HG02938 (cell line): ENCODE results near the gene DYNC1H1.

Source experiments
- ATAC-seq: cut with Tn5 transposase; IDR thresholded peaks from one replicate; pipeline ENCODE4 v1.9.1; 2021; ENCODE audit warnings: mild to moderate bottlenecking, moderate library complexity; ENCODE audit not compliant: unreplicated experiment

The DYNC1H1 gene

DNA sequence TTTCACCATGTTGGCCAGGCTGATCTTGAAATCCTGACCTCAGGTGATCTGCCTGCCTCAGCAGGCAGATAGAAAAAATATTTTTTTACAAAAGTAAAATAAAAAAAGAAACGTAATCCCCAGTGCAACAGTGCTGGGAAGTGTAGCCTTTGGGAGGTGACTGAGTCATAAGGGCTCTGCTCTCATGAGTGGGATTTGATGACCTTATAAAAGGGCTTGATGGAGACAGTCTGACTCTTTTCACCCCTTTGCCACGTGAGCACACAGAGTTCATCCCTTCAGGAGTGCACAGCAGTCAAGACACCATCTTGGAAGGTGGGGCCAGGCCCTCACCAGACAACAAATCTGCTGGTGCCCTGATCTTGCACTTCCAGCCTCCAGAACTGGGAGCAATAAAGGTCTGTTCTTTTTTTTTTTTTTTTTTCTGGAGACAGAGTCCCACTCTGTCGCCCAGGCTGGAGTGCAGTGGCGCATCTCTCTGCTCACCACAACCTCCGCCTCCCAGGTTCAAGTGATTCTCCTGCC lies 24.7 kb upstream of the DYNC1H1 start:
- no peak for ATAC-seq

DNA sequence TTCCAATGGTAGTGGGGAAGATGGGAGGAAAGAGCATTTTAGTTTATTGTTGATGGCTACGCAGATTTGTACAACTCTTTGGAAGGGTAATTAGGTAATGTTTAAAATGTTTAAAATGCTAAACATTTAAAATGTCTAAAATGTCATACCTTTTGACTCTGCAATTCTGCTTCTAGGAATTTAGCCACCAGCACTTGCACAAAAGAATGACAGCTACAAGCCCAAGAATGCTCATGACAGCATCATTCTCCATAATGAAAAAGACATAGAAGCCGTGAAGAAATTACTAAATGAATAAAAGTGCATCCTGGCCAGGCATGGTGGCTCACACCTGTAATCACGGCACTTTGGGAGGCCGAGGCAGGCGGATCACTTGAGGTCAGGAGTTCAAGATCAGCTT lies 19.9 kb upstream of the DYNC1H1 start:
- no peak for ATAC-seq

DNA sequence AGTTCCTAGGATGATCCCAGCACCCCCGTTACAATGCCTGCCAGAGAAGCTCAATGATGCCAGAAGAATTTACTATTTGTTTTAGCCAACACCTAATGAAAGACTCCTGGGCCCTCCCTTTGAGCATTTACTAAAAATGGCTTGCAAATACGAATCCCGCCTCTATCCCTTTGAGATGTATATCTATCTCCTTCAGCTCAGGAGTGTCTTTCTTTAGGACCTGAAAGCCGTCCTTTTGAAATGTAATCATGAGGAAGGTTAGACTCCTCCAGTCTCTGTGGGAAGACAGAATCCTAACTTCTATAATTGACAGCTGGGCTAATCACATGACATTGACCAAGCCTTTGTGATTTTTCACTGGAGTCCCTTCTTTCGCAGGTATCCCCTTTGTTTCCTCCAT lies 19.2 kb upstream of the DYNC1H1 start:
- ATAC-seq = no peak

DNA sequence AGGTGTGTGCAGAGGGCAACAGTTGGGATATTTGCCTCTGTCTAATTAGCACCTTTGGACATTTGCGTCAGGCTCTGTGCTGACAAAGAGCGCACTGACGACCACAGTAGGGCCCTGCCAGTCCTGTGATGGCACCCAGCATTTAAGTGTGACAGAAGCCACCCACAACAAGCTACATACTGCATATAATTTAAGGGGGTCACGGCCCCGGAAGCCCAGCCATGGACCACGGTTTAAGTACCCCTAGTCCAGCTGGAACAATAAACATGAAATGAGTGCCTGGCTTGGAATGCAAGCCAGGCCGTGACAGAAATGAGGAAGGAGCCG lies 16.8 kb upstream of the DYNC1H1 start:
- ATAC-seq = peak; percentile 16

DNA sequence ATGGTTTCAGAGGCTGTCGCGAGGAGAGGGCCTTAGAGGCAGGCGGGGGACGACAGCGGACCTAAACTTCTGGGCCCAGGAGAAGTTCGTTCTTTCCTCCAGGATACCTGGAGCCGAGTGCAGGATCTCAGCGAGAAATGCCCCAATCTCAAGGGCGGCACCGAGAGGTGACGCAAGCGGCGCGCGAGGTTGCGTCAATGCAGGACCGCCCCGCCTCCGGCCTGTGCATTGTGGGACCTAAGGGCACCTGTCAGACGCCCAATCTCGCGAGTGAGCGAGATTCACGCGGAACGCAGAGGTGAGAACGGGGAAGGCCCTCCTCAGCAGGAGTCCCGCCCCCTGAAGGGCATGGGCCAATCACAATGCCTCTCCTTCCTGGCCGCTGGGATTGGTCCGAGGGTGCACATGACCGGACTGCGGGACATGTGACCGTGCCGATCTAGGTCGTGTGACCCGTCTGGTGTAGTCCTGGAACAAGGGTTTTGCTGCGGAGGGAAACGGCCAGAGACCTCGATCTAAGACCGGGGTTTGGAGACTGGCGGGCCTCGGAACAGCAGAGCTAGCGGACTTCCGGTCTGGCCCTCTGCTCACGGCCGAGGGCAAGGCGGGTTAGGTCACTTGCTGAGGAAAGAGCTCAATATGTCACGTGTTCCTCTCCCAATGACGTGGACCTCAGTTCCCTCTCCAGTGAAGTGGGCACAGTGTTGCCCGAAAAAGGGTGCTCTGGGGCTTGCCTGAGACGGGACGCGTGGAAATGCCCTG lies 16.3 kb upstream of the DYNC1H1 start:
- peak; percentile 94 for ATAC-seq

DNA sequence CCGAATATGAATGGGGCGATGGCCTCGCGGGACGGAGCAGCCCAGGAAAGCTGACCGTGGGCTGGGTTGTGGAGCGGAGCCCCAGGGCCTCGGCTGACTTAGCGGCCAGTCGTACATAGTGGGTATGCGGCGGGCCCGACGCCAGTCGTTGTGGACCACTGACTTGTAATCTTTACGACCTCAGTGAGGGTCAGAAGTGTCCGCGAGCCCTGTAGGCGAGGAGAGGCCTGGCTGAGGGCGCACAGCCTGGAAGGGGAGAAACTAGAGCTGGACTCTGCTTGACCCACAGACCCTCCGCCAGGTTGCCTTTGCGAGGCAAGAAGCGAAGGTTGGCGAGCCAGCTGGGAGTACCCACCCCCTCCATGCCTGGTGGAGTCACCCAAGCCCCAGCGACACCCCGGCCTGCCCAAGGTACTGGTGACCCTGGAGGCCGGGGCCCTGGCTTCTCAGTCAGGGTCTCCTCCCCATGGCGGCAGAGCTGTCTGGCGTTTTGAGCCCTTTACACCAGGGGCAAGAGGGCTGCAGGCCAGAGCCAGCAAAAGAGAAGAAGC lies 15.6 kb upstream of the DYNC1H1 start:
- peak; percentile 12 for ATAC-seq

DNA sequence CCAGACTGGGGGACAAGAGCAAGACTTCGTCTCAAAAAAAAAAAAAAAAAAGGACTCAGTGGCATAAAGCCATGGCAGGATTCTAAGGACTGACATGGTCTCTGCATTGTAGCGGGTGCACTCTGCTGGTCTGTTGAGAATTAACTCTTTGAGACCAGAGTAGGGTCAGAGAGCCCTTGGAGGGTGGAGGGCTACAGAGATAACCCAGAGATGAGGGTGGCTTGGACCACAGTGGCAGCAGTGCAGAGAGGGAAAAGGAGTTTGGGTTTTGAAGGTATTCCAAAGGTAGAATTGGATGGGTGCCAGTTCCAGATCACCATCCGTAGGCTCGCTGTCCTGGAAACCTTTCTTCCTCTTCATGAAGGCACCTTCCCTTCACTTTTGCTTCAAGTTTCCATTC lies 14.3 kb upstream of the DYNC1H1 start:
- ATAC-seq = no peak

DNA sequence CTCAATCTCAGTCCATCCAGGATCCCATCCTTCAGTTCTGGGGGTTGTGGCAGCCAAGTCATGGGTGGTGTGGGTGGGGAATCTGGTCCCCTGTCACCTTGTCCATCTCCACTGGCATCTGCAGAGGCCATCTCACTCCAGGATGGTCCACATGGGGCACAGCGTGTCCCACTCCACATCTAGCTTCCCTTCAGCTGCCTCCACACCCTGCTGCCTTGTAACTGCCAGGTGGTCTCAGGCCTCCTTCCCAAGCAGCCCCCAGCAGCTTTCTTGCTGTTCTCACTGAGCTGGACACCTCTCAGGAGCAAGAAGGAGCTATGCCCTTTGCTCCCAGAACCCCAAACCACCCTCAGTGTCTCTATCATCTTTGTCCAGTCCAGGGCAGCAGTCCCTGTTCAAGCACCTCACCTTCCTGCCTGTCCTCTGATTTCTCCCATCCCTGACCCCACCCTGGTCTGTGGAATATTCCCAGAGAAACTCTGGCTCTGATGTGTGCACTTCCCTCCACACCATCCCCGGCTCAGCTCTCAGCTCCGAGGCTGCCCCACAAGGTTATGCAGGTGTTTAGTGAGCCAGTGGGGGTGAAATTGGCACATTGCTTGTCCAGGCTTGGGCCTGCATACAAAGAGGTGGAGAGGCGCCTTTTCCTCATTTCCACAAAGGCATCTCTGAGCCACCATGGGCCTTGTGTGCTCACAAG lies 13.7 kb upstream of the DYNC1H1 start:
- ATAC-seq = no peak

DNA sequence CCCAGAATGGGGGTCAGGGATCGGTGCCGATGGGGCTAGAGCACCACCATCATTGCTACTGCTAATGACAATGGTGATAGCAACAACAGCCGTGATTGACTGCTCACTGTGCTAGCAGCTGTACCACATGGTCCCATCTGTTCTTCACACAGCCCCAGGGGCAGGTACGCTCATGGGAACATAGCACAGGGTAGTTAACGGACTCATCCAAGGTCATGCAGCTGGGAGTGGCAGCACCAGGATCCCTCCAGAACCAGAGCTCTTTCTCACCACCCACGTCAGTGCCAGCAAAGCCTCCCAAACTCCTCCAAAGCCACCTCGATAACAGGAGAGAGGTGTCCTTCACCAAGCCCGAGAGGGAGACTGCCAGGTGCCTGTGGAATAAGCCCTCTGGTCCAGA lies 11.2 kb upstream of the DYNC1H1 start:
- no peak for ATAC-seq

DNA sequence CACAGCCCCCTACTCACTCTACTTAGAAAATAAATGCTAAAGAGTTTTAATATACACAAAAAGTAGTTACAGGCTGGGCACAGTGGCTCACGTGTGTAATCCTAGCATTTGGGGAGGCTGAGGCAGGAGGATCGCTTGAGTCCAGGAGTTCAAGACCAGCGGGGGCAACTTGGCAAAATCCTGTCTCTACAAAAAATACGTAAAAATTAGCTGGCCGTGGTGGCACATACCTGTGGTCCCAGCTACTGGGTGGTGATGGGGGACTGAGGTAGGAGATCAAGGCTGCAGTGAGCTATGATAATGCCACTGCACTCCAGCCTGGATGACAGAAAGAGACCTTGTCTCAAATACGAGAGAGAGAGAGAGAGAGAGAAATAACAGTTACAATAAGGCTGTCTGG lies 9.9 kb upstream of the DYNC1H1 start:
- no peak for ATAC-seq

DNA sequence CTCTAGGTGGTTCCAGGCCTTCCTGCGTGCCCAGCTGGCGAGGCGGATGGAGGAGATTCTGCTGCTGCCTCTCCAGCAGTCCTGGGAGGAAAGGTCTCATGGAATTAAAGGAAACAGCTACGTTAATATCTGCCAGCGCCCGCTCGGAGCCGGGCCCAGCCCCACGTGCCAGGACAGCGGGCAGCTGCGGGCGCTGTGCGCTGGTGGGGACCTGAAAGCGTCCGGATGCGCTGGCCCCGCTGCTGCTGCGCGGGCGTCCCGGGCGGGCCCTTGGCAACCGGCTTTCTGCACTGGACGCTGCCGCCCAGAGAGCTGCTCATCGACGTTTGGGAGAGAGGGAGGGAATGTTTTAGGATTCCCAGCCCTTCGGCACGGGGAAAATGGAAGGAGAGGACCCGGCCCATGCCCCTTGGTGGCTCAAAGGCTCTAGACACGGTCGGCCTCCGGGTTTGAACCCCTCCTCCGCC lies 8.6 kb upstream of the DYNC1H1 start:
- ATAC-seq = no peak

DNA sequence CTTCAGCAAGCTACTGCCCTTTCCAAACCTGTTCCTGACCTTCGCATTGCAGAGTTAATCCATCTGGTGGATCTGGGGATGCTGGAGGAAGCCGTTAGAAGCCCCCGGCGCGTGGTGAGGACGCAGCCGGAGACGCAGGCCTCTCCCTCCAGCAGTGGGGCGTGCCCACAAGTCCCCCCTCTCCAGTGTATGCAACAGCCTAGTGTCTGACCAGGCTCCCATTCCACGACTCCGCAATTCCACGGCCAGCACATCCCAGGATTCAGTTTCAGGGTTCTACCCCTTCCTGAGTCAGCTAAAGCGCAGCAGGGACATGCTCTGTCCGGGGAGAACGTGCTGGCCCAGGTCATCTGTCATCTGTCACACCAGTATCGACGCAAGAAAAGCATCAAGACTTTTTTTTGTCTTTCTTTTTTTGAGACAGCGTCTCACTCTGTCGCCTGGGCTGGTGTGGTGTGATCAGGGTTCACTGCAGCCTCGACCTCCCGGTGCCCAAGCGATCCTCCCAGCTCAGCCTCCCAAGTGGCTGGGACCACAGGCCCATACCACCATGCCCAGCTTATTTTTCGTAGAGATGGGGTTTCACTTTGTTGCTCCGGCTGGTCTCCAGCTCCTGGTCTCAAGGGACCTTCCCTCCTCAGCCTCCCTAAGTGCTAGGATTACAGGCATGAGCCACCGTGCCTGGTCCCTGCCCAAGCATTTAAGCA lies 8.0 kb upstream of the DYNC1H1 start:
- no peak for ATAC-seq

DNA sequence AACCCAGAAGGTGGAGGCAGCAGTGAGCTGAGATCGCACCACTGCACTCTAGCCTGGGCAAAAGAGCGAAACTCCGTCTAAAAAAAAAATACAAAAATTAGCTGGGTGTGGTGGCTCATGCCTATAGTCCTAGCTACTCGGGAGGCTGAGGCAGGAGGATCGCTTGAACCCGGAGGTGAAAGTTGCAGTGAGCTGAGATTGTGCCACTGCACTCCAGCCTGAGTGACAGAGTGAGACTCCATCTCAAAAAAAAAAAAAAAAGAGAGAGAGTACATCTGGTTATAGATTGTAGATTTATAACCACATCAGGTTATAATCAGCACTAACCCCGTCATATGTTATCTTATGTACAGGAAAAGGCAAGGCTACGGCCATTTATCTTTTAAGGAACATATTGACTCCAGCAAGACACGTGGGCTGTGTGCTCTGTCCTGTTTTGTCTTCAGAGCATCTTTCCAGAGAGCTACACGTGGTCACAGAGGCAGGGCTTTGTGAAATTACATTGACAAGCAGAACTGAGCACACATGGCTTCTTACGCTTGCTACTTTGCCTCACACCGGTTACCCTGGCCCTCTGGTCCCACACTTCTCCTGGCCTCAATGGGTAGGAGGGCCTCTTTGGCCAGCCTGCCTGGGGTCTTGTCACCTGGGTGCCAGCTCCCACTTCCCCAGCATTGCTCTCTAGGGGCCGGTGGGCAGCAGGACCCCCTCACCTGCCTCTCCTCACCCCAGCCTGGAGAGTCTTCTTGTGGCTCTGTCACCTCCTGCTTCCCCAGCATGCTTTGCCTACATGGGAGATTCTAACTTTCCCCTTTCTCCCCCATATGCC lies 6.8 kb upstream of the DYNC1H1 start:
- ATAC-seq = no peak

DNA sequence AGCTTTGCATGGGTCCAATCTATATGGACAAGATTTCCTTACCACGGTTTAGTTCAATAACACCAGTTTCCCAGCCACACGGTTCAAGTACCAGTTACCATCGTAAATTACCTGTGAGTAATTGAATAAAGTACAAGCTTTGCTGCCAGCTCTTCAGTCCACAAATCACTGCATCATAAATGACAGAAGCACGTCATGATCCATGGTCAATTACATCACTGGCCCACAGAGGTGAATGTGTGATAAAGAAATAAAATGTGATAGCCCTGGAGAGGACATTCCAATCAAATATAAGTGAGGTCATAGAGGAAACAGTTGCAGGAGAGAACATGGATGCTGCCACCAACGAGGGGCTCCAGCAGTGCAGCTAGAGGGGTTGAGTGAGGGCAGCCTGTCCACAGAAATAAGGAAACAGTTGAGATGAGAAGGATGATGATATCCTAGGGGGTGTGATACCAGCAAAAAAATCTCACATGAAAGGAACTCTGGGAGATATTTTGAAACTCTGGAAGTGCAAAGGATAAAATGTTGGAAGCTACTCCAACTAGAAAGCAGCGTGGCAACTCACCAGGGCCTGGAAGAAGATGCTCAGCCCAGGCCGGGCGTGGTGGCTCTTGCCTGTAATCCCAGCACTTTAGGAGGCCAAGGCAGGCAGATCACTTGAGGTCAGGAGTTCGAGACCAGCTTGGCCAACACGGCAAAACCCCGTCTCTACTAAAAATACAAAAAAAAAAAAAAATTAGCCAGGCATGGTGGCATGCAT lies 5.8 kb upstream of the DYNC1H1 start:
- ATAC-seq = no peak

DNA sequence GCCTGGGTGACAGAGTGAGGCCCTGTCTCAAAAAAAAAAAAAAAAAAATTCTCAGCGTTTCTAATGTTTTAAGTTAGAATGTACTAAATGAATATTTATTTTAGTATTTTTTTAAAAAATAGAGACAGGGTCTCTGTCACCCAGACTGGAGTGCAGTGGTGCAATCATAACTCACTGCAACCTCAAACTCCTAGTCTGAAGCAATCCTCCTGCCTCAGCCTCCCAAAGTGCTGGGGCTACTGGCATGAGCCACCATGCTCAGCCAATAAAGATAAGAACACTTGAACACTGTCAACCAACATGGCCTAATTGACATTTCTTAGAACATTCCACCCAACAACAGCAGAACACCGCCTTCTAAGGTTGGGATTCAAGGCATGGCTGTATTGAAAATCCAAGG lies 5.1 kb upstream of the DYNC1H1 start:
- ATAC-seq = no peak

DNA sequence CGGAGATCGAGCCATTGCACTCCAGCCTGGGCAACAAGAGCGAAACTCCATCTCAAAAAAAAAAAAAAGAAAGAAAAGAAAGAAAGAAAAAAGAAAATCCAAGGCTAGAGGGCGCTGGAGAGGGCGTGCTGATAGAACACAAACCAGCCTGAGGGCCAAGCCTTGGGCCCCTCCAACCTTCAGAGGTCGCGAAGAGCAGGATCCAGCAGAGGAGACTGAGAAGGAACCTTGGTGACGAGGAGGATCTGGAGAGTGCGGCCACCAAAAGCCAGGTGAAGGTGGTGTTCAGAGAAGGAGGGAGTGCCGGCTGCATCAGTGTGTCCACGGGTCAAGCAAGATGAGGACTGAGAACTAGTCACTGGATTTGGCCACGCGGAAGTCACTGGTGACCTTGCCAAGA lies 4.1 kb upstream of the DYNC1H1 start:
- no peak for ATAC-seq

DNA sequence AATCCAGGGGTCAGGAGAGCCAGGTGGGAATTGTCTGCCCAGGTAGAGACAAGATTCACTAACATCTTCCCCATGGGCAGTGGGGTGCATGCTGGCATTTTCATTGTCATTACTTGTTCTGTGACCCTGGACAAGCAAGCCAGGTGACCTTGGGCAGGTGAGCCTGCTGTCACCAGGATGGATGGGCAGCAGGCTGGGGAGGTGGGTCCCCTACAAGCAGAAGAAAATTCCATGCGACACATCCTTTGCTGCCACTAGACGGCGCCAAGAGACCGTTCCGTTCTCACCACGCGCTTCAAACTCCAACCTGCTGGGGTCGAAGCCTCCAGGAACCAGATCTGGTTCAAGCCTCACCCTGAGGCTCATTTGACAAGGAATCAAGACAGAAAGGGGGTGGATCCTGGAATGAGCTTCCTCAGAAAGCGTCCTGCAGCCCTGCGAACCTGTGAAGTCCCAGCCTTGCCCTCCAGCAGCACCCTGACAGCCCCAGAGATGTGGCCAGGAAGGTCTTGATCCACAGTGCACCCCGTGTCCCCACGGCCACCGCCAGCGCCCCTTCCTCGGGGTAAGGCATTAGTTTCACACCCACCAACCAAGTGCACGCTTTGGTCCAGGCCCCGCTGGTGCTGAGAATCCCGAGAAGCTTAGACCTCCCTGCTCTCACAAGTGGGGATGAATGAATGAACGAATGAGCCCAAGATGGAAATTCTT lies 3.2 kb upstream of the DYNC1H1 start:
- no peak for ATAC-seq

DNA sequence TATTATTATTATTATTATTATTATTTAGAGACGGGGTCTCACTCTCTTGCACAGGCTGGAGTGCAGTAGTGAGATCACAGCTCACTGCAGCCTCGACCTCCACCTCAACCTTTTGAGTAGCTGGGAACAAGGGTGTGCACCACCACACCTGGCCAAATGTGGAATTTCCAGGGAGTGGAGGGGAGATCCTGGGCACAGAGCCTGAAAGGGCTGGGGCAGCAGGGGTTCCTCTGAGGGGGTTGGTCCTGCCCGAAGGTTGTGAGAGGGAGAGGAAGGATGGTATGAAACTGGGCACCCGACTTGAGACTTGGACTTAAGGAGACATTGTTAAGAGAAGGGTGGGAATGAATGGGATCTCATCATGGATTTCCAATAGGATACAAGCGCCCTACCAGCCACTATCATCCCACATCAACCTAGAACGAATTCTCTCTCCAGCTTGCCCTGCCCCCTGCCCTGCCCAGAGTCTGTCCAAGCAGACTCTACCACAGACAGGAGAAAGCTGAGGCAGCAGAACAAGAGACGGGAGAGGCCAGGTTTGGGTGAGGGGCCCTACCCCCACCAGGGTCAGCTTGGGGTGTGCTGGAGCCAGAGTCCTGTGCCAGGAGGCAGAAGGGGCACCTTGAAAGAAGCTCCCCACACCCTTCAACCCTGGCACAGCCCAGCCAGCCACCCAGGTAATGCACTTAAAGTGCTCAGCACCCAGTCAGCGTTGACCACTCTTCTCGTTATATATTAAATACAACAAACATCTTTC lies 2.4 kb upstream of the DYNC1H1 start:
- ATAC-seq = no peak

DNA sequence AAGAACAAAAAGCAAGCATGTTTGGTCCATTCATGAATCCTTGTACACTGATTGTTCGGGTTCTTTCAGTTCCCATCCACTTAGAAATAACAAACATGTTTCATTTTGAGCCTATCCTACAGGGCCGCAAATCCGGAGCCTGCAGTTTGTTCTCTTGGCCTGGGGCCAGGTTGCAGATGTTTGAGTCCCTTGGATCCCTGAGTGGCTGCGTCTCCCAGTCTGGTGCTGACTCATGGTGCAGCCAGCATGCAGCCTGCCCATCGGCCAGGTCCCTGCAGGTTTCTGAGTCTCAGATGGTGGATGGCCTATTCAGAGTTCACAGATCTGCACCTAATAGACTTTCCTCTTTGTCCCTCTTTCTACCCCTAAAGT lies 1.9 kb upstream of the DYNC1H1 start:
- ATAC-seq = no peak
